Vagina (tissue), 2 donors: ENCODE data around the gene CELF1. TPM values are rescaled to one million over a fixed set of nuclear protein-coding genes. Genes with fewer than 3 reads are reported as not detected.

Source experiments
- DNase-seq, 2 donors: peaks; one replicate each; pipeline ENCODE4 v3.0.0-alpha.2; 2017; ENCODE audit errors: extremely low spot score in 2 of 2
- H3K27ac ChIP-seq: fragments of 200-600 bp; sonication (generic); one replicate; pipeline ENCODE4 v1.5.1; 2019
- H3K27me3 ChIP-seq: fragments of 200-600 bp; sonication (generic); one replicate; pipeline ENCODE4 v1.5.1; 2019
- H3K36me3 ChIP-seq, 2 donors: fragments of 200-600 bp; sonication (generic); one replicate each; pipeline ENCODE4 v1.5.1; 2017 to 2019
- H3K4me1 ChIP-seq: fragments of 200-600 bp; sonication (generic); one replicate; pipeline ENCODE4 v1.5.1; 2019
- H3K4me3 ChIP-seq, 2 donors: fragments of 200-600 bp; sonication (generic); 1 replicate in 1 of 2; 2 replicates in 1 of 2; pipeline ENCODE4 v1.5.1; 2016 to 2019
- H3K9me3 ChIP-seq: fragments of 200-600 bp; sonication (generic); one replicate; pipeline ENCODE4 v1.5.1; 2019
- POLR2A ChIP-seq, 2 donors: fragments of 450-650 bp; IDR thresholded peaks; one replicate each; pipeline ENCODE4 v1.6.1; 2017; ENCODE audit warnings: antibody characterized with exemption in 2 of 2, mild to moderate bottlenecking in 2 of 2, moderate library complexity in 2 of 2
- POLR2AphosphoS5 ChIP-seq, 2 donors: sonication (generic); formaldehyde crosslinking; IDR thresholded peaks; one replicate each; pipeline ENCODE4 v1.9.0; 2017; ENCODE audit warnings: antibody characterized with exemption in 2 of 2, mild to moderate bottlenecking in 2 of 2, low read depth in 1 of 2; ENCODE audit not compliant: insufficient read depth in 1 of 2
- intact Hi-C: fragments of 100-400 bp; cut with DNase I; formaldehyde crosslinking; loops from one replicate; pipeline ENCODE4 v1.15.1; 2023
- total RNA-seq: library from RNA; depleted of rRNA; stranded (reverse); fragments of >200 nt; gene quantifications from one replicate; pipeline ENCODE4 v1.2.3, GENCODE V29; 2016
- TF ChIP-seq, protein P1 (sequence below), 3 experiments: fragments of 450-650 bp in 2 of 3; fragments of 200-600 bp in 1 of 3; sonication (generic) in 1 of 3; IDR thresholded peaks; one replicate each; pipeline ENCODE4 v1.5.1; 2017 to 2019; ENCODE audit warnings: antibody characterized with exemption in 3 of 3, mild to moderate bottlenecking in 2 of 3, moderate library complexity in 2 of 3

The CELF1 gene
- total RNA-seq, 1 donor from 2014 or later: 100 TPM

DNA sequence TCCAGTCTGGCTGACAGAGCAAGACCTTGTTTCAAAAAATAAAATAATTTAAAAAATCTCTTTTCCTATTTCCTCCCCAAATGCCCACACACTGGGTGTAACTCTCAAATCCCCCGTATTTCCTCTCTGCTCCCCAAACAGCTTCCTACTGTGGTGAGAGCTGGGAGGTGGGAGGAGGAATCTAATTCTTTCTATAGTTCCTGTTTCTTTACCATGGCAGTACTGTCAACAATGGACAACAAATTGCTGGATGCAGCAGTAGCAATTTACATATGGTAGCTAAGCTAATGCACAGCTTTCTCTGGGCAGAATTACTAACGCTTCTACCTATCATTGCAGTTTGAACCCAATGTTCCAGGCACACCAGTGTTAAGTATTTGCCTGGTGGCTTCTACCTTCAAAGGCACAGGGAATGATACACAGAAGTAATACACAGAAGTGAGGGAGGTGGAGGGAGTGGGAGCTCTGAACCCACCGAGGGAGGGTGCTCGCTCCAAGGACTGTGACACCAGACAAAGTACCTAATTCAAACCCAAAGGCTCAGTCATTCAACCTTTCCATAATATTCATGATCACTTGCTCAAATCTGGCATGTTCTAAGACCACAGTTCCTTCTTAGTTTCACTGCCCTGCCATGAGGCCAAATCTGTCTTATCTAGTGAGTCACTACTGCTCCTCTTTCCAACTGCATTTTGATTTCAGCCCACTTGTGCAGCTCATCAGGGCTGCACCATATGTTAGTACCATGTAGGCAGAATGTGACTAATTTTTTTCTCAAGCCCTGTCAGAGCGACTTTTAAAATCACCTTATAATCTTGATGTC lies 37.9 kb downstream of the CELF1 start:
- H3K36me3 ChIP-seq: no peaks in the 10 kb centered on the region
- no peak overlapping the region for H3K4me3 ChIP-seq
- H3K27ac ChIP-seq: no peak overlapping the region
- H3K4me1 ChIP-seq: peaks cover 94% of the 10 kb centered on the region
- no peaks in the 10 kb centered on the region for H3K27me3 ChIP-seq
- DNase-seq: no peak
- H3K9me3 ChIP-seq: no peaks in the 10 kb centered on the region
- TF ChIP-seq POLR2A (IDR thresholded peaks at IDR 0.05) (no peak), POLR2AphosphoS5 (IDR thresholded peaks at IDR 0.05; ENCODE audit: insufficient read depth in 1 of 2, low read depth in 1 of 2) (no peak)
- TF ChIP-seq, protein P1, sequence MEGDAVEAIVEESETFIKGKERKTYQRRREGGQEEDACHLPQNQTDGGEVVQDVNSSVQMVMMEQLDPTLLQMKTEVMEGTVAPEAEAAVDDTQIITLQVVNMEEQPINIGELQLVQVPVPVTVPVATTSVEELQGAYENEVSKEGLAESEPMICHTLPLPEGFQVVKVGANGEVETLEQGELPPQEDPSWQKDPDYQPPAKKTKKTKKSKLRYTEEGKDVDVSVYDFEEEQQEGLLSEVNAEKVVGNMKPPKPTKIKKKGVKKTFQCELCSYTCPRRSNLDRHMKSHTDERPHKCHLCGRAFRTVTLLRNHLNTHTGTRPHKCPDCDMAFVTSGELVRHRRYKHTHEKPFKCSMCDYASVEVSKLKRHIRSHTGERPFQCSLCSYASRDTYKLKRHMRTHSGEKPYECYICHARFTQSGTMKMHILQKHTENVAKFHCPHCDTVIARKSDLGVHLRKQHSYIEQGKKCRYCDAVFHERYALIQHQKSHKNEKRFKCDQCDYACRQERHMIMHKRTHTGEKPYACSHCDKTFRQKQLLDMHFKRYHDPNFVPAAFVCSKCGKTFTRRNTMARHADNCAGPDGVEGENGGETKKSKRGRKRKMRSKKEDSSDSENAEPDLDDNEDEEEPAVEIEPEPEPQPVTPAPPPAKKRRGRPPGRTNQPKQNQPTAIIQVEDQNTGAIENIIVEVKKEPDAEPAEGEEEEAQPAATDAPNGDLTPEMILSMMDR (IDR thresholded peaks at IDR 0.05): no peak
- intact Hi-C loops: no loop called here

DNA sequence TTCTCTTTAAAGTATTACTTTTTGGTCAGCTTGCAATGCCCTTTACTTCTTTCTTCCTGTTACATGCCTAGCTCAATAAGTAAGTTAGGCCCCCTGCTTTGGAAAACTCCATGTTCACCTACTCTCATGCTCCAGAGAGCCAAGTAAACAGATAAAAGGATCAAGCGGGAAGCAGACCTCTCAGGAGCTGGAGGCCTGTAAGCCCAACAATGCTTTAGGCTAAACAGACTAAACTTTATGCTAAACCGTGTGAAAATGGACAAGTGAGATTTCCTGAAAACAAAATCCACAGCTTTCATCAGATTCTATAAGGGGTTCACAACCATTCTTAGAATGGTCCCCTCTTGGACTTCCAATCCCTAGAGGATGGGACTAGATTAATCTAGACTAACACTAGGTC lies 40.2 kb downstream of the CELF1 start:
- Histone ChIP-seq H3K27ac (no peak overlapping the region), H3K9me3 (no peaks in the 10 kb centered on the region), H3K4me3 (no peak overlapping the region), H3K36me3 (no peaks in the 10 kb centered on the region), H3K4me1 (peaks cover 93% of the 10 kb centered on the region), H3K27me3 (no peaks in the 10 kb centered on the region)
- TF ChIP-seq POLR2A (IDR thresholded peaks at IDR 0.05): no peak
- TF ChIP-seq, protein P1 (IDR thresholded peaks at IDR 0.05): no peak
- TF ChIP-seq POLR2AphosphoS5 (IDR thresholded peaks at IDR 0.05; ENCODE audit: insufficient read depth in 1 of 2, low read depth in 1 of 2): no peak
- DNase-seq: no peak
- intact Hi-C loops: no loop called here

DNA sequence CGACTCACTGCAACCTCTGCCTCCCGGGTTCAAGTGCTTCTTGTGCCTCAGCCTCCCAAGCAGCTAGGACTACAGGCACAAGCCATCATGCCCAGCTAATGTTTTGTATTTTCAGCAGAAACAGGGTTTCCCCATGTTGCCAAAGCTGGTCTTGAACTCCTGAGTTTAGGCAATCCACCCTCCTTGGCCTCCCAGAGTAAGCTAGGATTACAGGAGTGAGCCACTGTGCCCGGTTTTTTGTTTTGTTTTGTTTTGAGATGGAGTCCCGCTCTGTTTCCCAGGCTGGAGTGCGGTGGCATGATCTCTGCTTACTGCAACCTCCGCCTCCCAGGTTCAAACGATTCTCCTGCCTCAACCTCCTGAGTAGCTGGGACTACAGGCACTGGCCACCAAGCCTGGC lies 41.0 kb downstream of the CELF1 start:
- no peaks in the 10 kb centered on the region for H3K27me3 ChIP-seq
- intact Hi-C loops: no loop called here
- H3K4me1 ChIP-seq: peaks cover 96% of the 10 kb centered on the region
- no peaks in the 10 kb centered on the region for H3K9me3 ChIP-seq
- TF ChIP-seq, protein P1 (IDR thresholded peaks at IDR 0.05): no peak
- no peak overlapping the region for H3K4me3 ChIP-seq
- DNase-seq: no peak
- no peak overlapping the region for H3K27ac ChIP-seq
- no peaks in the 10 kb centered on the region for H3K36me3 ChIP-seq

DNA sequence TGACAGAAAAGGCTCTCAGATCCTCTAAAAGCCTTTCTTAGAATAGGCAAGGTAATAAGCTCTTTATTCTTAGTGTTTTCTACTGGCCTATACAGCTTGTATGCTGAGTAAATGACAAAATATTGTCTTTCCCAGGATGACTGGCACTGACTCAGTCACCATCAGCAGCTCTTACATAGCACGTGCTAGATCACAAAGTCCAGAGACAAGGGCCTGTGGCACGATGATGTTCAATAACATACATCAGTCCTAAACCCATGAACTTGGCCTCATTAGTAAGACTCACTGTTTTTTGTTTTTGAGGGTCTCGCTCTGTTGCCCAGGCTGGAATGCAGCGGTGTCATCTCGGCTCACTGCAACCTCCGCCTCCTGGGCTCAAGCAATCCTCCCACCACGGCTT lies 42.7 kb downstream of the CELF1 start:
- Histone ChIP-seq H3K27ac (no peak overlapping the region), H3K36me3 (no peaks in the 10 kb centered on the region), H3K27me3 (no peaks in the 10 kb centered on the region), H3K9me3 (no peaks in the 10 kb centered on the region), H3K4me1 (peaks cover 88% of the 10 kb centered on the region), H3K4me3 (no peak overlapping the region)
- no peak for DNase-seq
- intact Hi-C loops: no loop called here
- TF ChIP-seq POLR2A (IDR thresholded peaks at IDR 0.05): no peak
- TF ChIP-seq POLR2AphosphoS5 (IDR thresholded peaks at IDR 0.05; ENCODE audit: insufficient read depth in 1 of 2, low read depth in 1 of 2): no peak
- TF ChIP-seq, protein P1 (IDR thresholded peaks at IDR 0.05): no peak

DNA sequence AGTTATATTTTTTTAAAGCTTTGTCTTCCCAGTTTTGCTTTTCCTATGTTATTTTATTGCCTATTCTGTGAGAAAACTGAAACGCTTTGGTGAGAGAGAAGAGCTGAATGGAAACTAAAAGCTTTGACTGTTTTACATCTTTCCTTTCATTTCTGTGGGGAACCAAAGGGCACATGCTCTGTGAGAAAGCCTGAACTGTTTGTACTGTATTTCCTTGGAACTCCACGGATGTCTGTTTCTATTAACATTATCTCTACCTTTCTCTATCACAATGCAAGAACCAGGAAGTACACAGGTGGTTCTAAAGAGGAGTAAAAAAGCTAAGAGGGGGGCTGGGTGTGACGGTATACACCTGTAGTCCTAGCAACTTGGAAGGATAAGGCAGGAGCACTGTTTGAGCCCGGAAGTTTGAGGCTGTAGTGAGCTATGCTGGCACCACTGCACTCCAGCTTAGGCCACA lies 43.8 kb downstream of the CELF1 start:
- H3K4me1 ChIP-seq: peaks cover 78% of the 10 kb centered on the region
- H3K27ac ChIP-seq: no peak overlapping the region
- H3K27me3 ChIP-seq: no peaks in the 10 kb centered on the region
- TF ChIP-seq POLR2A (IDR thresholded peaks at IDR 0.05) (no peak), POLR2AphosphoS5 (IDR thresholded peaks at IDR 0.05; ENCODE audit: insufficient read depth in 1 of 2, low read depth in 1 of 2) (no peak)
- TF ChIP-seq, protein P1 (IDR thresholded peaks at IDR 0.05): no peak
- no peaks in the 10 kb centered on the region for H3K9me3 ChIP-seq
- no peak for DNase-seq
- H3K36me3 ChIP-seq: no peaks in the 10 kb centered on the region
- H3K4me3 ChIP-seq: no peak overlapping the region
- intact Hi-C loops: no loop called here
